Measurements from ENCODE around the gene C1QL1.

GRCh38 chr17:44971776-44972483 lies 3.8 kb upstream of the C1QL1 start:
- no peak for TF ChIP-seq CTCF (IDR thresholded peaks at IDR 0.05; ENCODE audit: poor library complexity)
- no peak for TF ChIP-seq EZH2phosphoT487 (IDR thresholded peaks at IDR 0.05; ENCODE audit: low read depth, severe bottlenecking, unreplicated experiment)
